ENCODE results near the gene LIMK1.

Gene LIMK1

DNA sequence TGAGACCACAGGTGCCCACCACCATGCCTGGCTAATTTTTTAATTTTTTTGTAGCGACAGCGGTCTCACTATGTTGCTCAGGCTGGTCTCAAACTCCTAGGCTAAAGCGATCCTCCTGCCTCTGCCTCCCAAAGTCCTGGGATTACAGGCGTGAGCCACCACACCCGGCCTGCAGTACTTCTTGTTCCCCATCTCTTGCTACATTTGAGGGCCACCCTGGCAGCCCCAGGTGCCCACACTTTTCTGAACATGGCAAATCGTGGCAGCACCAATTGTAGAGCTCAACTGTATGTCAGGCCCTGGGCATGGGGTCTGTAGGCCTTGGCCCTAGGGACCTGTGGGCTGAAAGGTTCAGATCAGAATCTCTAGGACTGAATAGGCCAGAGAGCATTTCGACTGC lies 25.1 kb upstream of the LIMK1 start:
- FAIRE-seq (no peak), DNase-seq (ENCODE audit: insufficient read length) (no peak)
- TF ChIP-seq POLR2A (IDR thresholded peaks at IDR 0.05; ENCODE audit: low read depth, low read length), result no peak

DNA sequence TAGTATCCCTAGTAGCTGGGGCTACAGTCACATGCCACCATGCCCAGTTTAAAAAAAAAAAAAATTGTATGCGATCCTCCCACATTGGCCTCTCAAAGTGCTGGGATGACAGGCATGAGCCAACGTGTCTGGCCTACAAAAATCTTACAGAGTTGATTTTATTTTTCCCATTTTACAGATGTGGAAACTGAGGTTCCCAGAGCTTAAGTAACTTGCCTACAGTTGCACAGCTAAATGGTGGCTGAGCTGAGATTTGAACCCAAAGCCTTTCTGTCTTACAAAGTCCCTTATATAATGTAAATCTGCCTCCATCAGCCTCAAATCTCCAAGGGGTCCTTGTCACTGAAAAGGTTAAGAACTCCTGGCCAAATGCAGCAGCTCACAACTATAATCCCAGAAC lies 24.6 kb upstream of the LIMK1 start:
- TF ChIP-seq POLR2A (IDR thresholded peaks at IDR 0.05; ENCODE audit: low read depth, low read length) (no peak), TAF1 (IDR thresholded peaks at IDR 0.05; ENCODE audit: borderline replicate concordance, low read depth, low read length) (no peak), POLR2AphosphoS5 (IDR thresholded peaks at IDR 0.05; ENCODE audit: low read depth, low read length) (no peak)
- no peak for DNase-seq (ENCODE audit: insufficient read length)
- no peak for FAIRE-seq

DNA sequence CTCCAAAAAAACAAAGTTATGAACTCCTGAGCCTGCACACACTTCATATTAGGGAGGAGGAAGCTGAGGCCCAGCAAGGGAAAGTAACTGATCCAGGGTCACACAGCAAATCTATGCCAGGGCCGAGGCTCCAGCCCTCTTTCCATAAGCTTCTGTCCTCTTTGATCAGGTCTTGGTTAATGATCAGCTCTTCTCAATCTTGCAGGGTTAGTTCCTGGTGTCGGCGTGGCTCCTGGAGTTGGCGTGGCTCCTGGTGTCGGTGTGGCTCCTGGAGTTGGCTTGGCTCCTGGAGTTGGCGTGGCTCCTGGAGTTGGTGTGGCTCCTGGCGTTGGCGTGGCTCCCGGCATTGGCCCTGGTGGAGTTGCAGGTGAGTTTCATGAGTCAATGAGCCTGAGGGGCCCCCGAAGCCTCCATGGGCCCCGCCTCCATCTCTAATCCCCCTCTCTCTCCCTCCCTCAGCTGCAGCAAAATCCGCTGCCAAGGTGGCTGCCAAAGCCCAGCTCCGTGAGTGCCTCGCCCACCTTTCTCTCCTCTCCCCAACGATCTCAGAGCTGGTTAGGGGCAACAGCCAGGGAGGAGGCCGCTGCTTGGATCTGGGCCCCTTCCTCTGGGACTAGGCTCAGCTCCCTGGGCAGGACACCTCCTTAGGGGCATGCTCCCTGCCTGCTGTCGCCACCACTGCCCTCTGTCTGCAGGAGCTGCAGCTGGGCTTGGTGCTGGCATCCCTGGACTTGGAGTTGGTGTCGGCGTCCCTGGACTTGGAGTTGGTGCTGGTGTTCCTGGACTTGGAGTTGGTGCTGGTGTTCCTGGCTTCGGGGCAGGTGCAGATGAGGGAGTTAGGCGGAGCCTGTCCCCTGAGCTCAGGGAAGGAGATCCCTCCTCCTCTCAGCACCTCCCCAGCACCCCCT lies 23.7 kb upstream of the LIMK1 start:
- DNase-seq (ENCODE audit: insufficient read length), result no peak
- TF ChIP-seq POLR2A (IDR thresholded peaks at IDR 0.05; ENCODE audit: low read depth, low read length) (no peak), TAF1 (IDR thresholded peaks at IDR 0.05; ENCODE audit: borderline replicate concordance, low read depth, low read length) (no peak), POLR2AphosphoS5 (IDR thresholded peaks at IDR 0.05; ENCODE audit: low read depth, low read length) (no peak)
- FAIRE-seq, result no peak

DNA sequence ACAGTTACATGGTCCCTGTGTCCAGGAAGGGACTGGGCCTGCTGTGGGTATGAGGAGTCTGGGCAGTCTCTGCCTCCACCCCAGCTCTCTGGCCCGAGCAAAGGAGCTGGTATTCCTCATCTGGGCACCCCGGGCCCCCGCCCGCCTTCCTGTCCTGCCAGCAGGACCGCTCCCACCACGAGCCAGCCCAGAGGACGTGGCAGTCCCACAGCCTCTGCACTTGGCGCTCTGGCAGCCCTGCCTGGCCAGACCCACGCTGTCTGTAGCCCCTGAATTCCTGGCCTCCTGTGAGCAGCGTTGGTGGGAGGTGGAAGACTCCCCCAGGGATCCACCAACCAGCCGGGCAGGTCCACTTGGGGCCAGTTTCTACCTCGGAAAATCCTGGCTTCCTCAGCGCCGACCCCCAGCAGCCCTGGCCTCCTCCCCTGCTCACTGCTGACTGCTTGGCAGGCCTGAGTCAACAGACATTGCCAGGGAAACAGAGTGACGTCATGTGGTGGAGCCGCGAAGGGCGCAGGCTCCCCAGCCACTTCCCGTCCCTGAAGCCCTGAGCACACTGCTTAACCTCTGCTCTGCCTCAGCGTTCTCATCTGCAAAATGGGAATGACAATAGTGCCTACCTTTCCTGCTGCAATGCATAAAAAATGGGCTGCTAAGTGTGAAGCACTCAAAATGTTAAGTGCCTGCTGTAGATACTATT lies 21.6 kb upstream of the LIMK1 start:
- no peak for TF ChIP-seq TAF1 (IDR thresholded peaks at IDR 0.05; ENCODE audit: borderline replicate concordance, low read depth, low read length)
- TF ChIP-seq POLR2A (IDR thresholded peaks at IDR 0.05; ENCODE audit: low read depth, low read length), result no peak
- no peak for TF ChIP-seq POLR2AphosphoS5 (IDR thresholded peaks at IDR 0.05; ENCODE audit: low read depth, low read length)
- FAIRE-seq (no peak), DNase-seq (ENCODE audit: insufficient read length) (peak; percentile 61)

DNA sequence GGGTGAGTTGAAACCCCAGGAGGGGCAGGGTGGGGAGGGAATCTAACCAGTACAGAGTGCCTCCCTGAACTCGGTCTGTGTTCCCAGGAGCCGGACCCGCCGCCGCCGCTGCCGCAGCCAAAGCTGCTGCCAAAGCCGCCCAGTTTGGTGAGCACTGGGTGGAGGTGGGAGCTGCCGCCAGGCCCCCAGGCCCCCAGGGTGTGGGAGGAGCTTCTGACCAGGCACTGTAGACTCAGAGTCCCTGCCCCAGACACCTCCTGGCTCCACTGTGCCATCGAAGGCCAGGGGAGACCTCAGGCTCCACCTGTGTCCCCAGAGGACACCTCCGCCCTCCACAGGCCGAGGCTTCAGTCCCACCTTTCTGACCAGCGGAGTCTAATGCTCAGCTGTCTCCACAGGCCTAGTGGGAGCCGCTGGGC lies 20.4 kb upstream of the LIMK1 start:
- DNase-seq (ENCODE audit: insufficient read length), result no peak
- TF ChIP-seq POLR2A (IDR thresholded peaks at IDR 0.05; ENCODE audit: low read depth, low read length) (no peak), TAF1 (IDR thresholded peaks at IDR 0.05; ENCODE audit: borderline replicate concordance, low read depth, low read length) (no peak), POLR2AphosphoS5 (IDR thresholded peaks at IDR 0.05; ENCODE audit: low read depth, low read length) (no peak)
- no peak for FAIRE-seq

DNA sequence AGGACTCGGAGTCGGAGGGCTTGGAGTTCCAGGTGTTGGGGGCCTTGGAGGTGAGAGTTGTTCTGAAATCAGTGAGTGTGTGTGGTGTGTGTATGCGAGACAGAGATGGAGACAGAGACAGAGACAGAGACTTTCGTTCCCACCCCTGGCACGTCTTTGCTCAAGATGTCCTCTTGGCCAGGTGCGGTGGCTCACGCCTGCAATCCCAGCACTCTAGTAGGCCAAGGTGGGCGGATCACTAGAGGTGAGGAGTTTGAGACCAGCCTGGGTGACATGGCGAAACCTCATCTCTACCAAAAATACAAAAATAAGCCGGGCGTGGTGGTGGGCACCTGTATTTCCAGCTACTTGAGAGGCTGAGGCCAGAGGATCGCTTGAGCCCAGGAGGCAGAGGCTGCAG lies 20.0 kb upstream of the LIMK1 start:
- DNase-seq (ENCODE audit: insufficient read length) (no peak), FAIRE-seq (no peak)
- TF ChIP-seq POLR2A (IDR thresholded peaks at IDR 0.05; ENCODE audit: low read depth, low read length) (no peak), POLR2AphosphoS5 (IDR thresholded peaks at IDR 0.05; ENCODE audit: low read depth, low read length) (no peak), TAF1 (IDR thresholded peaks at IDR 0.05; ENCODE audit: borderline replicate concordance, low read depth, low read length) (no peak)

DNA sequence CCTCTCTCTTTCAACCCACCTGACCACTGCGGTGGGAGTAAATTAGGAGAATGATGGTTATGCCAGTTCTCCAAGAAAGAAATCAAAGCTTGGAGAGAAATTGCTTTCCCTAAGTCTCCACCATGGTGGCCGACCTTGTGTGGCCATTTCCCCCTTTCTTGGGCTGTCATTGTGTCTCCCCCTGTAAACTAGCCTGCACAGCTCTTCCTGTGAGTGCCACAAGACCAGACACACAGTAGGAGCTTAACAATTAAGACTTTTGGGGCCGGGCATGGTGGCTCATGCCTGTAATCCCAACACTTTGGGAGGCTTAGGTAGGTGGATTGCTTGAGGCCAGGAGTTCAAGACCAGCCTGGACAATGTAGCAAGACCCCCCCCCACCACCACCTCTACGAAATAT lies 18.9 kb upstream of the LIMK1 start:
- DNase-seq (ENCODE audit: insufficient read length) (no peak), FAIRE-seq (no peak)
- no peak for TF ChIP-seq POLR2A (IDR thresholded peaks at IDR 0.05; ENCODE audit: low read depth, low read length)
- no peak for TF ChIP-seq POLR2AphosphoS5 (IDR thresholded peaks at IDR 0.05; ENCODE audit: low read depth, low read length)
- TF ChIP-seq TAF1 (IDR thresholded peaks at IDR 0.05; ENCODE audit: borderline replicate concordance, low read depth, low read length), result no peak

DNA sequence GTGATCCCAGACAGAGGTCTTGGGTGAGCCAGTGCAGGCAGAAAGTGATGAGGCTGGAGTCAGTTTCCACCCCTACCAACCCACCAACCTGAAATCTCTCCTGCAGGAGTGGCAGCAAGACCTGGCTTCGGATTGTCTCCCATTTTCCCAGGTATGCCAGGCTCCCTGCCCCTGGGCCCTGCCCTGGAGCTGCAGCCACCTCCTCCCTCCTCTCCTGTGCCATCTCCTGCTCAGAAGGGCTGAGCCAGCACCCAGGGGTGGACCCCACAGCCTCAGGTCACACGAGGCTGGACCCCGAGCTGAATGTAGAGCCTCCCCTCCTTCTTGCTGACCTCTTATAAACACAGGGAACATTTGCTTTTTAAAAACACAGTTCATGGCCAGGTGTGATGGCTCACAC lies 17.0 kb upstream of the LIMK1 start:
- FAIRE-seq (no peak), DNase-seq (ENCODE audit: insufficient read length) (no peak)
- TF ChIP-seq POLR2A (IDR thresholded peaks at IDR 0.05; ENCODE audit: low read depth, low read length), result no peak
- no peak for TF ChIP-seq TAF1 (IDR thresholded peaks at IDR 0.05; ENCODE audit: borderline replicate concordance, low read depth, low read length)
- no peak for TF ChIP-seq POLR2AphosphoS5 (IDR thresholded peaks at IDR 0.05; ENCODE audit: low read depth, low read length)

DNA sequence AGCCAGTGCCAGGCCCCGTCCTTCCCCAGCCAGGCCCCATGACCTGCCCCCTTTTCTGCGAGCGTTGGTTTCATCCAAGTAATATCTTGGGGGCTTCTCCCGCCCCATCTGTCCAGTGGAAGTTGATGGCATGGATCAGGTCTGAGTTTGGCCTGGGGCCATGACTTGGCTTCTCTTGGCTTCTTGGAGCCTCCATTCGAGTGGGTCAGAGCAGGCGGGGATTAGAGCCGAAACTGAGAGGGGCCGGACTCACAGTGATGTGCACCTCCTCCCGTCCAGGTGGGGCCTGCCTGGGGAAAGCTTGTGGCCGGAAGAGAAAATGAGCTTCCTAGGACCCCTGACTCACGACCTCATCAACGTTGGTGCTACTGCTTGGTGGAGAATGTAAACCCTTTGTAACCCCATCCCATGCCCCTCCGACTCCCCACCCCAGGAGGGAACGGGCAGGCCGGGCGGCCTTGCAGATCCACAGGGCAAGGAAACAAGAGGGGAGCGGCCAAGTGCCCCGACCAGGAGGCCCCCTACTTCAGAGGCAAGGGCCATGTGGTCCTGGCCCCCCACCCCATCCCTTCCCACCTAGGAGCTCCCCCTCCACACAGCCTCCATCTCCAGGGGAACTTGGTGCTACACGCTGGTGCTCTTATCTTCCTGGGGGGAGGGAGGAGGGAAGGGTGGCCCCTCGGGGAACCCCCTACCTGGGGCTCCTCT lies 15.1 kb upstream of the LIMK1 start:
- TF ChIP-seq POLR2AphosphoS5 (IDR thresholded peaks at IDR 0.05; ENCODE audit: low read depth, low read length) (no peak), TAF1 (IDR thresholded peaks at IDR 0.05; ENCODE audit: borderline replicate concordance, low read depth, low read length) (no peak), POLR2A (IDR thresholded peaks at IDR 0.05; ENCODE audit: low read depth, low read length) (no peak)
- no peak for FAIRE-seq
- no peak for DNase-seq (ENCODE audit: insufficient read length)

DNA sequence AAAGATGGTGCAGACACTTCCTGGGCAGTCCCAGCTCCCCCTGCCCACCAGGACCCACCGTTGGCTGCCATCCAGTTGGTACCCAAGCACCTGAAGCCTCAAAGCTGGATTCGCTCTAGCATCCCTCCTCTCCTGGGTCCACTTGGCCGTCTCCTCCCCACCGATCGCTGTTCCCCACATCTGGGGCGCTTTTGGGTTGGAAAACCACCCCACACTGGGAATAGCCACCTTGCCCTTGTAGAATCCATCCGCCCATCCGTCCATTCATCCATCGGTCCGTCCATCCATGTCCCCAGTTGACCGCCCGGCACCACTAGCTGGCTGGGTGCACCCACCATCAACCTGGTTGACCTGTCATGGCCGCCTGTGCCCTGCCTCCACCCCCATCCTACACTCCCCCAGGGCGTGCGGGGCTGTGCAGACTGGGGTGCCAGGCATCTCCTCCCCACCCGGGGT lies 14.5 kb upstream of the LIMK1 start:
- FAIRE-seq (no peak), DNase-seq (ENCODE audit: insufficient read length) (no peak)
- no peak for TF ChIP-seq TAF1 (IDR thresholded peaks at IDR 0.05; ENCODE audit: borderline replicate concordance, low read depth, low read length)
- TF ChIP-seq POLR2A (IDR thresholded peaks at IDR 0.05; ENCODE audit: low read depth, low read length), result no peak
- no peak for TF ChIP-seq POLR2AphosphoS5 (IDR thresholded peaks at IDR 0.05; ENCODE audit: low read depth, low read length)

DNA sequence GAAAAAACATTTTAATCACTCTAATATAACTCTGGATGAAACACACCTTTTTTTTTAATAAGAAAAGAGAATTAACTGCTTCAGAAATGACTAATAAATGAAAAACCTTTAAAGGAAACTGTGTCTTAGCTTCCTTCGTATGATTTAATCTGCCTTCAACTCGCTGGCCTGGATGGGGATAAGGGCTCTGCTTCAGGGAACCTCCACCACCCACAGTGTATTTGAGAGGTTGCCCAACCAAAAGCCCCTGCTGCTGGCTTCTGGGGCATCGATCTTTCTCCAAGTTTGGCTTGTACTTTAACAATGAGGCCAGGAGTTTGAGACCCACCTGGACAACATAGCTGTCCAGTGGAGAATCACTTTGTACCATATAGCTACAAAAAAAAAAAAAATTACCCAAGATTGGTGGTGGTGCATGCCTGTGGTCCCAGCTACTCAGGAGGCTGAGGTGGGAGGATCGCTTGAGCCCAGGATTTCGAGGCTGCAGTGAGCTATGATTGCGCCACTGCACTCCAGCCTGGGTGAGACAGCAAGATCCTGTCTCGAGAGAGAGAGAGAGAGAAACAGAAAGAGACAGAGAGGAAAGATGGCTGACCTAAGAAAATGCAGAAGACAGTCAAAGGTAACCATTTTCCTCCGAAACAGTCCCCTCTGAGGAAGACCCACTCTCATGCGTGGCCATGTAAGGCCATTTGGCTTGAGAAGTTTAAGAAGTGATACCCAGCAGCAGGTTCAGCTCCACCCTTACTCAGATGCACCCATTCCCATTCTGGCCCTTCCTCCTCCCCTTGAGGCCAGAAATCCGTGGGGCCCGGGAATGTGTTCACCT lies 13.6 kb upstream of the LIMK1 start:
- no peak for FAIRE-seq
- DNase-seq (ENCODE audit: insufficient read length), result no peak
- TF ChIP-seq TAF1 (IDR thresholded peaks at IDR 0.05; ENCODE audit: borderline replicate concordance, low read depth, low read length) (no peak), POLR2AphosphoS5 (IDR thresholded peaks at IDR 0.05; ENCODE audit: low read depth, low read length) (no peak), POLR2A (IDR thresholded peaks at IDR 0.05; ENCODE audit: low read depth, low read length) (no peak)
